Activated gamma-delta T cell treated with anti-CD3 and anti-CD28 coated beads, Interleukin-2, amount 50 U/mL, for 16 hours (primary cell): ENCODE data around the gene RALGDS.

ENCODE experiments used
- DNase-seq: peaks from one replicate; pipeline ENCODE4 v3.0.0-alpha.2; 2020; ENCODE audit warnings: low read depth

RALGDS gene

DNA sequence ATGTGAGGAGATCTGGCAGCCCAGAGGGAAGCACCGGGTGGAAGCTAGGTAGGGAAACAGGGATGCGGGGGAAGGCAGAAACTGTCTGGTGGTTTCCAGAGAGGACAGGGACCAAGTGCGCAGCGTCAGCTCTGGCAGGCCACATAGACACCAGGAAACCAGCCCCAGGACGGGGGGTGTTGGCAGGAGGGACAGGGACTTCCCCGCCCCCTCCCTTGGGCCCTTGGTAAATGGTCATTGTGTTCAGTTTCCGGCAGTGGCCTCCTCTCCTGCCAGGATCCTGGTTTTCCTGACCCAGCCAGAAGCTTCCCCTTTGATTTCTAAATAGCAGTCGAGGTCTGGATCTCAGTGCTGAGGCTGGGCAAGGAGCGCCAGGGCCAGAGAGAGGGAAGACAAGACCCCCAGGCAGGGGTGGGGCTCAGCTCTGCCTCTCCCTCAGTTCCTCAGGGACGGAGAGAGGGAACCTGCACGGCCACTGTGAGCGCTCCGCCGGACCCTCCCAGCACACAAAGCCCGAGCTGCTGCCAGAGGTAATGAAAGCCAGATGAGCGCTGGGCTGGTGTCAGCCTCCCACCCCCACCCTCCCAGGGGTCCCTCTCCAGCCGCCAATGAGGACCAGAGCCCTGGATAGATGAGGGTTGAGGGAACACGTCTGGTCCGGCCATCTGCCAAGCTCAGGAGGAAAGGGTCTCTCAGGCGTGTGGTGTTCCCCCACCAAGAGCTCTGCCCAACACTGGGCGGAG lies 1.8 kb downstream of the RALGDS start:
- no peak for DNase-seq

DNA sequence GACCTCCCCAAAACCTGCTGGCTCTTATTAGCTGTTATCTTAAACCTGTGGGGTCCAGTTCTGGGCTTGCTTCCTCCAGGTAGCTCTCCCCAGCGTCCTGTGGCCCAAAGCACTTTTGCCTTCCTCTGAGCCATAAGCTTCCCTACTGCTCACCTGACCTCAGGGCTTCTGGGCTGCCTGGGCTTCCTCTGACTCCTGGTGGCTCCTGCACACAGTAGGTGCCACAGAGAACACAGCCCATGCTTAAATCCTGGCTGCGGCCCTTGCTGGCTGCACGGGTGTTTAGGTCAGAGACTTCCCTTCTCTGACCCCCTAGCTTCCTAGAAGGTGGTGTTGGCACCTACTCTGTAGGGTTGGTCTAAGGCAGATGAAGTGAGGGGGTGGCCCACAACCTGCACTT lies 2.5 kb downstream of the RALGDS start:
- DNase-seq: no peak

- DNase-seq: no peak
These were observed 2.9 kb downstream of the RALGDS start for GRCh38 chr9:133118179-133118520.

DNA sequence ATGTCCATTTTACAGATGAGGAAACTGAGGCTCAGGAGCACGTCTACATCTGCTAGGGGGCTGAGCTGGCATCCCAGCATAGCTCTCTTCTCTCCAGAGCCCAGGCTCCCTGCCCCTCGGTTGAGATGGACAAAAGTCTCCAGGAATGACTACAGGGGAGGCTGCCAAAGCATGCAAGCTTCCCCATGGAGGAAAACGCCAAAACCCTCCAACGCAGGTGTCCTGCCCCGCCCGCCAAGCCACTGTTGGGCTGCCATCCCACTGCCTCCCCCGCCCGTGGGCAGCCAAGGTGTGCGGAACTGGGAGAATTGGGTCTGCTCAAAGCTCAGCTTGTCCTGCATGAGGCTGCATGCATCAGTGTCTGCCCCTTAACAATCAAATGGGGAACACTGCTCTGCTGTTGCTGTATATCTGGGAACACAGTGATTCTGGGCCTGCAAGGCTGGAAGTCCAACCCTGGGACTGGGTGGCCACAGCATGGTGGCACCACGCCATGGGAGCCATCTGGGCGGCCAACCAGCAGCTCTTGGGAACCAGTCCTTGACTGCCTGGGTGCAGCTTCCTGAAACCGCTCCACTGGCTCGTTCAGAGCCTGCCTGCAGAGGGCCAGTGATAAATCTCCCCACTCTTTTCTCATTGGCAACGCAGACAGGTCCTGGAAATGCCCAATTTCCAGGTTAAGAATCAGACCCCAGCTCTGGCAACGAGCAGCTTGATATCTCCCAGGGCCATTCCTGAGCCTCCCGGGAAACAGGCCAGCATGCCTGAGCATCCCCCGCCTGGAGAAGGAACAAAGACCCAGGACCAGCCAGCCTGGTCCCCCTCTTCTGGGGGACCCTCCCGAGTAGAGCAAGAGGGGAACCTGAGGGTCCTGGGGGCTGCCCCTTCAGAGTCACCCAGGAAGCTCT lies 3.5 kb downstream of the RALGDS start:
- no peak for DNase-seq

- no peak for DNase-seq
These were observed 4.5 kb downstream of the RALGDS start for GRCh38 chr9:133116346-133117231.

DNA sequence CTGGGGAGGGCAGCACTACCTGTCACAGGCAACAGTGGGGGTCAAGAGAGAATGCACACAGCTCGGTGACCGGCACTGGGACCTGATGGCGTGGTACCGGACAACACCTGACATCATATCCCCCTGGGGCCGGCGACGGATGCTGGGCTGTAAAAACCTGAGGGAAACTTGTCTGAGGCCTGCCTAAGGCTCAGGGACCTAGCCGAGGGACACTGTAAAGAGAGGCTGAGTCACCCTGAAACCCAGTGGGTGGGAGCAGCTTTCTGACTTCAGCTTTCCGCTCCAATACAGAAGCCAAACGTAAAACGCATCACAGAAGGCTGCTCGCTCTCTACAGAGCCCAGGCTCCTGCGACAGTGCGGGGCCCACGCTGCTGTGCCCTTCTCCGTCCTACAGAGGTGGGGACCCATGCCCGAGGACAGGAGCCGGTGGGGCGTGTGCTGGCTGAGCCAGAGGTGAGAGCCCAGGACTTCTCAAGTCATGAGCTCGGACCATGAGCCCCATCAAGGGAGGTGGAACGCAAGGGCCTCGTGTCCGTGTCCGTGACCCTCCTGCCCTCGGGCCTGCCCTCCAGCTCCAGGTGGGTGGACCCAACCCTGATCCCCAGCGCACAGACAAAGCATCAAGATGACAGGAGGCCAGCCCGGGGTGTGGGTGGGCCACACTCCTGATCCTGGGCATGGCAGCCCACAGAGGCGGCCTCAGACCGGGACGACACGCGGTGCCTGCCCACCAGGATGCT lies 5.3 kb downstream of the RALGDS start:
- no peak for DNase-seq

- no peak for DNase-seq
These were observed 6.0 kb downstream of the RALGDS start for GRCh38 chr9:133114886-133115603.

DNA sequence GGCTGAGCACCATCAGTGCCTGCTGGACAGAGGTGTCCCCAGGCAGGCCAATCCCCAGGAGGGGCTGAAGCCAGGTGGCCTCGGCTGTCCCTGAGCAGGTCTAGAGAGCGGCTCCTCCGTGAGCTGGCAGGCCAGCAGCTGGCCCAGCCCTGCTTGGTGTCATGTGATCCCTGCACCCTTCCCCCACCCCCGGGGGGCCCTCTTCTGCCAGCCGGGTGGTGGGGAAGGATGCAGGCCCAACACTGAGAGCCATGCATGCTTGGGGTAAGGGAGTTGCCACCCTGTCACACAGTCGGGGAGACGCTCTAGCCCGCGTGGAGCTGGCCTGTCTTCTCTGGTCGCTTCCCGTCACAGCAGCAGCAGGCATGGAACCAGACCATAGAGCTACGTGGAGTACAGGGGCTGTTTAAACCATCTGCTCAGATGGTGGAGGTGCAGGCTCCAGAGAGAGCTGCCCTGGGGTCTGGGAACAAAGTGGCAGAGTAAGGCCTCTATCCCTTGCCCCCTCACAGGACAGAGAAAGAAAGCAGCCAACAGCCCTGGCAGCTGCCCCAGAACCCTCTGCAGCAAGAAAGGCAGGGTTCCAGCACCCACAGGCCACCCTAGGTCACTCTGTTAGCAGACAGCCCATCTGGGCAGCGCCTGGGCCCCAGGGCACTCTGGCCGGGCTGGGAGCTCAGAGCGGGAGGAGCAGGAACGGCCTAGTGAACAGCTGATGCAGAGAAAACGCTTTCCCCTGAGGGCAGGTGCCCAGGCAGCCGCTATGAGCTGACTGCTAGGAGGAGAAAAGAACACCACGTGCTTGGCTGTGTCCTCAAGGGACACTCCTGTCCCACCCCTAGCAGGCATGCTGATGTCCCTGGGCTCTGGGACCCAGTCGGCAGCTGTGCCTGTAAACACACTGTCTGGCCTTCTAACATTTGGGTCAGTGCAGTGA lies 6.8 kb downstream of the RALGDS start:
- no peak for DNase-seq

GRCh38 chr9:133113163-133113948 lies 7.7 kb downstream of the RALGDS start:
- no peak for DNase-seq

DNA sequence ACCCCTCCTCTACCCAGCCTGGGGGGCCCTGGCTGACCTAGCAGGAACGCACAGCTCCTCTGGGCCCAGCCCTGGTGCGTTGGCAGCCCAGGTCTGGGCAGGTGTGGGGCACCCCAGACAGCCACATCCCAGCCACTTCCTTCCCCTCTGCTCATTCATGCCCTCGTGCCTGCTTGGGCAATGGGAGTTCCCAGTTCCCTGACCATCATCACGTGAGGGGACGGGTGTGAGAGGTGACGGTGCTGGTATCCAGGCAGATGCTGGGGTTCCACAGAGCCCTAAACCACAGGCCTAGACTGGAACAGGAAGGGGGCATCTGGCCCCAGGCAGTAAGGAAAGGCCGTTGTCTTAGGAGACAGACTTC lies 8.4 kb downstream of the RALGDS start:
- DNase-seq: no peak

GRCh38 chr9:133111808-133112662 lies 9.0 kb downstream of the RALGDS start:
- no peak for DNase-seq

DNA sequence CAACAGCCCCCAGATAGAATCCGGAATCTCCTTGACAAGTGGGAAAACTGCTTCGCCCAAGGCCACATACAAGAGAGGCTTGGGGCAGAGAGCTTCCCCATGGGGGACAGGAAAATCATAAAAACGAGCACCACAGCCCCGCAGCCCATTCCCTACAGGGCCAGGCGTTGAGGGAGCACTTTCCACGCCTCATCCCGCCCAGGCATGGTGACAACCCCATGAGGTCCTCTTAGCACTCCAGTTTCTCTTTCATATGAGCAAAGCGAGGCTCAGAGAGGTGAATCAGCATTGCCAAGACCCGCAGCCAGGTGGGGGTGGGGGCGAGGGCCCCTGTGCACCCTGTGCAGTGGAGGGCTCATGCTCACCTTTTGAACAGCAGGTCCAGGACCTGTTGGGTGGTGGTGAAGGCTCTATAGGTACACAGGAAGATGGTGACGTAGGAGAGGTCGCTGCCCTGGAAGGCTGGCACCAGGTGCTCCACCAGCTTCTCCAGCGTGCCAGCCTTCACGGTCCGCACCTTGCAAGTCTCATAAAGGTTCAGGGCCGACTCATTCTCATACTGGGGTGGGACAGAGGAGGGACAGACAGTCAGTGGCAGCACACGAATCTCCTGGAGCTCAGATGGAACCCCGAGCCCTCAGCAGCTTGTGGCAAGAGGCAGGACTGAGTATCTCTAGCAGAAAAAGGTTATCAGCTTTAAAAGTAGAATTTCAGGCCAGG lies 10.9 kb downstream of the RALGDS start:
- DNase-seq: no peak

GRCh38 chr9:133108794-133109641 lies 12.0 kb downstream of the RALGDS start:
- DNase-seq: no peak

DNA sequence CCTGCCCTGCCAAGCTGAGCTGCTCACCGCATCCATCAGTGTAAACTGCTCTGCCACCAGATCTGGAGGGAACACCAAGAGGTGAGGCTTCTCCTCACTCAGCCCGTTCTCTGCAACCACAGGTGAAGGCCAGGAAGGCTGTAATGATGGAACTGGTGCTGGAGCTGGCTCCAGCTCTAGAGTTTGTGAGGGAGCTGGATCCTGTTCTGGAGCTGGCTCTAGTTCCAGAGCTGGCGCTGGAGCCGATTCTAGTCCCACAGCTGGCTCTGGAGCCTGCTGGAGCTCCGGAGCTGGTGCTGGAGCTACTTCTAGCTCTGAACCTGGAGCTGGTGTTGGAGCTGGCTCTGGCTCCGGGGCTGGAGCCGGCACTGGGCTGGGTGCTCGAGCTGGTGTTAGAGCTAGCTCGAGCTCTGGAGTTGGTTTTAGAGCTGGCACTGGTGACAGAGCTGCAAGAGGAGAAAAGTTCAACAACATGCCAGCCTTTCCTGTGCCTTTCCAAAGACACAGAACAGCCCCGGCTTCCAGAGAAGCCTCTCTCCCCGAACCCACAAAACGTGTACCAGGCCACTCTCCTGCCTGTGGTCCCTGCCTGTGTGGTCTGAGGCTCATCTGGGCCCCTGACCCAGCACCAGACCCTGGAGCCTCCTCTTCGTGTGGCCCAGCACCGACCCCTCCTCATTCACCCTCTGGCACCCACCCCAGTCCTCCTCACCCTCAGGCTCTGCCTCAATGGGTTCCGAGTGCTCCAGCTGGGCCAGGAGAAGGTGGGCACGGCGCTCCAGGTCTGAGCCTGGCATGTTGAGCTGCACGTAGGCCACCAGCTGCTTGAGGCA lies 12.9 kb downstream of the RALGDS start:
- DNase-seq: no peak

GRCh38 chr9:133107245-133107722 lies 13.8 kb downstream of the RALGDS start:
- no peak for DNase-seq
